GM12891 (cell line): Measurements from ENCODE around the gene ATRN.

Source experiments
- POLR2A ChIP-seq: IDR thresholded peaks from 2 replicates; pipeline ENCODE4 v1.6.1; 2011; ENCODE audit warnings: low read depth, low read length, control low read depth
- POLR2AphosphoS5 ChIP-seq: IDR thresholded peaks from 2 replicates; pipeline ENCODE4 v1.6.1; 2011; ENCODE audit warnings: low read depth, low read length, control low read depth

DNA sequence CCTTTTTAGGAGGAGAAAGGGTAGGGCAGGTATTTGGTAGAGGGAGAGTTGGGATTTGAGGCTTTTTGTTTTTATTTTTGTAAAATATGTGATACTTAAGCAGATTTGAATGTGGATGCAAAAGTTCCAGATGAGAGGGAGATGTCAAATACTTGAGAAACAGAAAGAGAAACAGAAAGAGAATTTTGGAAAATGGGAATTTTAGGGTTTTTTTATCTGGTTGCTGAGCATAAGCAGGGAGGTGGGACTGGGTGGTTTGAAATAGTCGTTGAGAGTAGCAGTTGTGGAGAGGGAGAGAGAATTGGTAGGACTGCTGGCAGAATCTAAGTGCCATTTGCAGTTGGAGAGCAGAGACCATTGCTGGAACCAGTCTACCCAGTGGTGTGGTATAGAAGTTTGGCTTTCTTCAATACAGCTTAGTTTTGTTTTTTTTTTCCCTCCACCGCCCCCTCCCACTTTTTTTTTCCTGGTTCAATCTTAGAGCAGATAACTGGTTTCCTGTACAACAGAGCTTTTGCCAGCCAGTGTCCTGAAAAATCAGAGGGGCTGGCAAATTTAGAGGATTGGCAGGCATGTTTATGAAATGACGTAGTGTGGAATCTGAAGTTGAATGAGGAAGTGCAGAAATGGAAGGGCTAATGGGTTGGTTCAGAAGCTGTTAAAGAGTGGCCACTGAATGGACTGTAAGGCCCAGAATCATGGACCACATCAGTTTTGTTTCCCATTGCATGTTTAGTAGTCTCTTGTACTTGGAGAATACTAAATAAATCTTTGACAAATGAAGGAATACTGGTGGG lies 68.7 kb downstream of the ATRN start:
- TF ChIP-seq POLR2AphosphoS5 (no peak), POLR2A (no peak)
